ENCODE results near the gene PIK3C3.

Gene PIK3C3

DNA sequence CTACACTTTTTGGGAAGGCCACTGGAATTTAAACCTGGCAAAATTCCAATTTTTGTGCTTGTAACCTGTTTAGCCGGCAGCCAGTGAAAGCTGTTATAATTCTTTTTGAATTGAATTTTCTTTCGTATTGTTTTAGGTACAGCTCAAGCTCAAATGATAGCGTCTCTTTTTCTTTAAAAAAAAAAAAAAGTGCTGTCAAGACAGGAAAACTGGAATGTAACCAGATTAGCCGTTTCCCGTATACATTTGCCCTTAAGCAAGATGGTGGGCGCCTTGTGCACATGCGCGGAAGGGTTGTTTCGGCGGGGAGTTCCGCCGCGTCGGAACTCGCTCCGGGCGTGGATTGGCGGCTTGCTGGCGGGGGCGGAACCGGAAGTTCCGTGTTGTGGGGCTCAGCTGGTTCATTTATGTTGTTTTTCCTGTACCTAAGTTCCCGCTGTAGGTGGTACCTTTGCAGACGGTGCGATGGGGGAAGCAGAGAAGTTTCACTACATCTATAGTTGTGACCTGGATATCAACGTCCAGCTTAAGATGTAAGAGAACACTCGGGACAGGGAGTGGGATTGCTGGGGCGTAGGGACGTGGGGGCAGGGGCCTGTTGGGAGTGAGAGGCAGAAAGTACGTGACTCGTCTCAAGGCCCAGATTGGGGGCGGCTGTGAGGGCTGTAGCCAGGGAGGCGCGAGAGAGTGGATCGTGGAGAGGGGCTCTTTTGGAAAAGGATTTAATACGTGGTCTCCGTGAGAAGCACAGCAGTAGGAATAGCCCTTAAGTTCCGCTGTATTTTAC lies at the start of gene PIK3C3:
Gene PIK3C3 (plus strand): TSS at position 408 of the 787 bp plus-strand sequence. CDS start 58 bp downstream, at position 466.
- DNase-seq, result peak; percentile 98

DNA sequence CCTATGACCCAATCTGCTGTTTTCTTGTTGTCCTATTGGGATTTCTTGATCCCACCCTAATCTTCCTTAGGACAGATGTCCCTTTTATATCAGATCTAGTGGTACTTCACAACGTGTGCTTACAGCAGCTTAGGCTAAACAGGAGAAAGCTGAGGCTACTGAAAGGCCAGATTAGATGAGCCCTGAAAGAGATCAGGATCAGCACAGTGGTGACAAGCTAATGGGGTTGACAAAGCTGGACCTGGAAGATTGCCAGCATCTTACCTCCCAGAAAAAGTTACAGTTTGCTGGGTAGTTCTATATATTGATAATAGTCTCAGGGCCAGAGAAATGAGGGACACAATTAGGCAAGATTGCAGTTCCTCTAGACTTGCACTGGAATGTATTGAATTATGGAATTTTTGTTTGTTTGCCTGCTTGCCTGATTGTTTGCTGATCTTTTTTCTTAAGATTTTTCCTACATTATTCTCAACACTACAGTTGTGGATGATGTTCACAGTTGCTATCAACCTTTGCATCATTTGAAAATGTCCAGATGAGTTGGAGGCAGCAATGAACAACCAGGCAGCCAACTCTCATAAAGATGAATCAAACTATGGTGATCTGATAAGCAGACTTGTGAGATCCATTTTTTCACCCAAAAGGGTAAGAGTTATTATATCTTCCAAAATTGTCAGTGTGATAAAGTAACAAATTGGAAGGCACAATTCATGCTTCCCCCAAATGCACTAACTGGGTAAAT lies 49.1 kb upstream of the PIK3C3 start:
- DNase-seq, result no peak

- DNase-seq, result peak; percentile 70
Measured at GRCh38 chr18:41906528-41907146, 48.4 kb upstream of the PIK3C3 start.

DNA sequence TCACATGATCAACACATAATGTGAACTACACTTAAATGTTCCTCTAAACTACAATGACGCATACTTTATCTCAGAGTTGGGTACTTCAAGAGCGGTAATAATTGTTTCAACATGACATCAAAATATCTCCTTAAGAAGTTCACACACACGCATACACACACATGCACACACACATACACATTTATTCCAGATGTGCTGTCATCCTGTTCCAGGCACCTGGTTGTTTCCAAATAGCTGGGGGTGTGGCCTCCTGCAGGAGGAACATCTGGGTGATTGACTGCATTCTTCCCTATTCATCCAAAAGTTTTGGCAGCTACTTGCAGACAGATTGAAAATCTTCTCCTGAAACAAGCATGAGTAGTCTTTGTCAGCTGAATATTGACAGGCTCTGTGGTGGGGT lies 37.9 kb upstream of the PIK3C3 start:
- DNase-seq, result no peak

DNA sequence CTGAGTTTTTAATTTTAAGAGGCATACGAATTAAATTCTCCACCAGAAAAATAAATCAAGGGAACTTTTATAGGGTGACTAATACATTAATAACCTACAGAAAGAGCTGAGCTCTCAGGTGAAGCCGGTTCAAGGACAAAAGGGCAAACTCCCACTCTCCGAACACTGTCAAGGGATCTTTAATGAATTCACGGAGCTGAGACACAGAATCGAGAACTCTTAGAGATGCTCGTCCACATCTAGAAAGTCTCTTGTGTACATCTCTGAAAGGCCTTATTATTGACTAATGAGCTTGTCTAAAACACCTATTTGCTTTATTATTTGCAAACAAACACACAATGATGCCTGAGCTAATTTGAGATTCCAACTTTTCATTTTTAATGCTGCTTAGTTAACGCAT lies 33.3 kb upstream of the PIK3C3 start:
- DNase-seq, result no peak

- DNase-seq, result no peak
Measured at GRCh38 chr18:41922176-41922575, 32.9 kb upstream of the PIK3C3 start.

GRCh38 chr18:41922841-41923240 lies 32.2 kb upstream of the PIK3C3 start:
- no peak for DNase-seq

GRCh38 chr18:41923446-41923845 lies 31.6 kb upstream of the PIK3C3 start:
- DNase-seq, result peak; percentile 71

- peak; percentile 10 for DNase-seq
Measured at GRCh38 chr18:41928581-41928980, 26.5 kb upstream of the PIK3C3 start.

- DNase-seq, result no peak
Measured at GRCh38 chr18:41932899-41933298, 22.1 kb upstream of the PIK3C3 start.

GRCh38 chr18:41933778-41934177 lies 21.3 kb upstream of the PIK3C3 start:
- DNase-seq, result no peak

DNA sequence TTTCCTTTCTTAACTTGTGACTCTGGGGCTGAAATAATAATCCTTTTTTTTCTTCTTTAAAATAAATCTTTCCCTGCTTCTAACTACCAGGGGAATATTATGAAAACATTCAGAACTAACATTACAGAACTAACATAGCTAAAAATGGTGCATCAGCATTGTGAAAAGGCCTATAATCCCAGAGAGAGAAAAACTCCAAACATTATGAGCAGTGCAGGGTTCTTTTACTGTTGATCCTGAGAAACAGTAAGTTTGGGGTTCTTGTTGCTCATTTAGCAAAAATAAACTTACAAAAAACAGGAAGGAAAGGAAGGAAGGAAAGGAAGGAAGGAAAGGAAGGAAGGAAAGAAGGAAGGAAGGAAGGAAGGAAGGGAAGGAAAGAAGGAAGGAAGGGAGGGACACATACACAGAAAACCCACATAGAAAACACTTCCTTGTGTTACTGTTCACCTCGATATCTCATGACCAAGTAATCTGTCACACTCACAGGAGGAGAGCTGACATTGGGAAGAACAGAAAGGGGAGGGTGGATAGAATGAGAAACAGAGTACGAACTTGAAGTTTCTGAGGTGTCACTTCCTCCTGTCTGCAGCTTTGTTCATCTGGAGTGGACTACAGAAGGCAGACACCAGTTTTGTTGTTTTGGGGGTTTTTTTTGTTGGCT lies 18.4 kb upstream of the PIK3C3 start:
- DNase-seq, result peak; percentile 22

DNA sequence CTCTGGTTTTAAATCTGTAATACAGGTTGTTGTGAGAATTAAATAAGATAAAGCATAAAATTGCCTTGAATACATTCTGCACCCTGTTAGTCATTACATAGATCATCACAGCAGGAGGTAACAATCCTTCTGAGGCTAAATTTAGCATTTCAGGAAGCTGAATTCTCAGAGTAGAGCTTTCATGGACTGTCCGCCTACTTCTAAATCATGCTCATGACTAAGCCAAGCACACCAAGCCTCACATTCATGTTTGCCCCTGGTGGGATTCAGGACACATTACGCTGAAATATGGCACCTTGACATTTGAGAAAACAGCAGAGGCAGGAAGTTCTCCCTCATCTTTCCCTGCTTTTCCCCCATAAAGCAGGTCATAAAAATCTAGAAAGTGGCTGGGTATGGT lies 16.6 kb upstream of the PIK3C3 start:
- peak; percentile 17 for DNase-seq

DNA sequence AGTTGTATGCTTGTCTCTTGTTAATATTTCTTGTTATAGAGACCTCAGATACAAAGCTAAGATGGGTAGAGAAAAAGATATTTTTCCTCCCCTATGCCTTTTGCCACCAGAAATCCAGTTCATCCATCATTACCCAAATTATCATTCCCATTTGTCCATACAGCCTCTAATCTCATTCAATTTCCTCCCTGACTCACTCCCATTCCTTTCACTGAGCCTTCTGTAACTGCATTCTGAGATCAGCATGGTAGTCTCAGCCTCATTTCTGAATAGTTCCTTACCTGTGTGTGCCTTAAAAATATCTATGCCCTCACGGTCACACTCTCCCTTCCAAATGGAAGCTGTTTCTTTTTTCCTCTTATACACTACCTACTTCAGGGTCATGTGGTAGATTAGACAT lies 15.7 kb upstream of the PIK3C3 start:
- DNase-seq, result no peak

- no peak for DNase-seq
Measured at GRCh38 chr18:41940506-41941215, 14.4 kb upstream of the PIK3C3 start.

DNA sequence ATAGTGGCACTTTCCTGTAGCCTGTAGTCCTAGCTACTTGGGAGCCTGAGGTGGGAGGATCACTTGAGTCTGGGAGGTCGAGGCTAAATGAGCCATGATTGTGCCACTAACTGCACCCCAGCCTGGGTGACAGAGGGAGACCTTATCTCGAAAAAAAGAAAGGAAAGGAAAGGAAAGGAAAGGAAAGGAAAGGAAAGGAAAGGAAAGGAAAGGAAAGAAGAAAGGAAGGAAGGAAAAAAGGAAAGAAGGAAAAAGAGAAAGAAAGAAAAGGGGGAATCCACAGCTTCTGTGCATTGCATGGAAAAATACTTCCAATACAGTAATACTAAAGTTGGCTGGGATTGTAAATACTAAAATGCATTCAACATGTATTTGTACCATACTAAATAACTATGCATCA lies 12.8 kb upstream of the PIK3C3 start:
- no peak for DNase-seq

- no peak for DNase-seq
Measured at GRCh38 chr18:41948544-41949110, 6.4 kb upstream of the PIK3C3 start.

DNA sequence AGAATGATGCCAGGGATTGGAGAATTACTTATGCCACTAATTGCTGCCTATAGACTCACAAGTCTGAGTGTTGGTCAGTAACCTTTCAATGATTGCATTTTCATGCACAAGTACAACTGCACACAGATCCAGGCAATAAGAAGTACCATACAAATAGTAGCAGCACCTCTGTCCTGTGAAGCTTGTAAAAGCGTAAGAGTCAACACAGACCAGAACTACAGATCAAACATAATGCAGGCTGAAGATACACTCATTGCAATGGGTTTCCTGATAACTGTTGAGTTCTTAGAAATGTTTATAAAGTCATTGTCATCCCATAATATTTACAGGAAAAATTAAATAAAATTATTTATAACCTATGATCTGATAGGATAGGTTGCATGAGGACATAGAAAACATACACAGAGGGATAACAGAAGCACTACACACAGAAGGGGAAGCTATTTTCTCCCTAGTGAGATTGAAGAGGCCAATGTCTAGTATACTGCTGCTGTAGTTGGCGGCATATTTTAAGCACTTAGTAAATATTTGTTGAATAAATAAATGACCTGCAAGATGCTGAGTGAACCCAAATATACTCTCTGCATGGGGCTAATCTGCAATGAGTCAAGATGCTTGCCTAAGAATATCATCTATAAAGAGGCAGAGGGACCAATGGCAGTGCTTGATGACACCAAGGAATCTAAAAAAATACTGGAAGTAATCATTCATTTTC lies 5.7 kb upstream of the PIK3C3 start:
- DNase-seq, result no peak

DNA sequence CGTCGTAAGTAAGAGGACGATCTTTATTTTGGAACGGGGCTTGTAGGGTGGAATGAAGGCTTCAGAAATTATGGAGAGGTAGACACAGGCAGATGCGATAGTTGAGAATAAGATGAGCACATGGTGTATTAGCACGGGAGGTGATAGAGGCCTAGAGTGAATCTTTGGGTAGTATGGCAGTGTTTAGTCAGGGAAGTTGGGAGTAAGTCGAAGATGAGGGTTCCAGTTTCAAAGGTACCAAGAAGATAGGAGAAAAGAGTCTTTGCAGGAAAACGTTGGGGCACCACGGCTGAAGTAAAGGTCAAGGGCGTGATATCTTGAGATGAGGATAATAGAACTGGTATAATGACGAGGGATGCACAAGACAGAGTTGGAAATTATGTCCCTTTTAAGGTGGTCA lies 654 bp downstream of the PIK3C3 start:
- peak; percentile 26 for DNase-seq

GRCh38 chr18:41959045-41959444 lies 4.0 kb downstream of the PIK3C3 start:
- DNase-seq, result no peak

DNA sequence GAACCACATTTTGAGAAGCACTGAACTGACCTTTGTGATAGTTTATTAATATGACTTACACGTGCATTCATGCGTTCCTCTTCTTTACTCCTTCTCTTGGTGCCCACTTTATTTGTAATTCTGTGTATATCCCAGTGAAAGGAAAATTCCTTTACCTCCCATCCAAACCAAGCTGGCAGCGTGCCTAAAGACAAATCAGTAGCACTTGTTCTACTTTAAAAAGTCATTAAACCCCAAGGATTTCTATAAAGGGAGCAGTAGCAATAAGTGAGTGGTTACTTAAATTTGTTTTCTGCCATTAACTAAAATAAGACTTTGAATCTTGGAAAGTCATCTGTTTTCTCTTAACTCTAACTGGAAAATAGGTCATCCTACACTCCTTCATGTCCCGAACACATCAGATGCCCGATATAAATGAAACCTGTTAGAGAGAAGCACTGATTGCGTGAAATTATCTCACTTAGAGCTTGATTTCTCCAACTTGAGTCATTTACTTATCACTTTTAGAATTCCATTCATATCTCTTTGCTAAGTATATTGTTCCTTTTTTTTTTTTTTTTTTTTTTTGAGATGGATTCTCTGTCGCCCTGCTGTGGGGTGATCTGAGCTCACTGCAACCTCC lies 10.7 kb downstream of the PIK3C3 start:
- DNase-seq, result no peak

Measured in hematopoietic multipotent progenitor cell treated with erythropoietin and hydrocortisone succinate and interleukin-3 and kit ligand, for 4 days (in vitro differentiated cells).